A673 (cell line): ENCODE results near the gene FOXP4.

ENCODE experiments used
- CTCF ChIP-seq: fragments of 300-800, 200-600 bp; sonication (generic); conservative IDR thresholded peaks from 2 replicates; pipeline ENCODE4 v1.5.1; 2017; ENCODE audit warnings: low read depth, mild to moderate bottlenecking, antibody characterized with exemption, low read length, moderate library complexity, mixed read lengths
- EZH2 ChIP-seq: fragments of 200-600 bp; sonication (generic); IDR thresholded peaks from 2 replicates; pipeline ENCODE4 v1.6.1; 2017; ENCODE audit warnings: borderline replicate concordance, low read depth, mild to moderate bottlenecking, mixed read lengths, antibody characterized with exemption, low read length; ENCODE audit not compliant: poor library complexity, severe bottlenecking

GRCh38 chr6:41633056-41633634, 87.0 kb downstream of the FOXP4 start:
- TF ChIP-seq CTCF (no peak), EZH2 (no peak)
